Measurements from ENCODE around the gene IFNAR1. TPM values are rescaled to one million over a fixed set of nuclear protein-coding genes. Genes with fewer than 3 reads are reported as not detected.

Gene IFNAR1
- total and polyA plus RNA-seq, 2 donors (not counting 1 experiment from before 2014, with no cell fraction given): 14.8 to 55.7 TPM

- CTCF ChIA-PET: interaction anchor here (0.6 to 11.2 kb wide), 50 partner anchors 8 to 605 kb away, joined by 3 to 265 read pairs (median 6); partner anchors contain the start of genes IFNAR1, IFNGR2, IL10RB and TMEM50B
- intact Hi-C loops (cut with micrococcal nuclease): loop anchor here (1.0 to 5.0 kb wide), 7 partner anchors 13 to 160 kb away; partner anchors contain the start of gene IL10RB
- Histone ChIP-seq H3K9me3 (ENCODE audit: control extremely low read depth in 1 of 3, control insufficient read depth in 2 of 3, insufficient read depth in 1 of 3, low read length in 2 of 3) (peaks cover 0 to 16% (median 7%) of the 10 kb centered on the region in 3 donors), H3K4me3 (ENCODE audit: control extremely low read depth in 1 of 5, extremely low read depth in 1 of 5, insufficient read depth in 1 of 5, low read depth in 2 of 5, low read length in 4 of 5) (peak overlapping the region; percentile 21 to 50 (median 49)), H2AFZ (ENCODE audit: insufficient read depth, low read depth, low read length, poor library complexity, severe bottlenecking) (no peak overlapping the region), H3K79me2 (ENCODE audit: control insufficient read depth, insufficient read depth, low read length) (no peaks in the 10 kb centered on the region), H3K9ac (ENCODE audit: low read length) (peak overlapping the region; percentile 59), H3K4me2 (replicated peaks; ENCODE audit: low read depth, low read length, poor library complexity, severe bottlenecking) (peak overlapping the region; percentile 67), H3K4me1 (ENCODE audit: control insufficient read depth in 2 of 2, insufficient read depth in 2 of 2, low read length in 2 of 2) (peaks cover 37 to 41% of the 10 kb centered on the region in 2 donors), H3K27ac (ENCODE audit: low read length in 2 of 2) (peak overlapping the region; percentile 81 to 93), H3K27me3 (replicated peaks in 1 of 4; ENCODE audit: control extremely low read depth in 1 of 4, control insufficient read depth in 3 of 4, insufficient read depth in 4 of 4, low read length in 3 of 4) (no peaks in the 10 kb centered on the region), H3K36me3 (replicated peaks in 1 of 2; ENCODE audit: control extremely low read depth in 1 of 2, control insufficient read depth in 1 of 2, extremely low read depth in 1 of 2, insufficient read depth in 2 of 2, low read length in 1 of 2) (peaks cover 2 to 3% of the 10 kb centered on the region in 2 experiments), H4K20me1 (ENCODE audit: control insufficient read depth, insufficient read depth, low read length, poor library complexity, severe bottlenecking) (no peaks in the 10 kb centered on the region)
- ATAC-seq (ENCODE audit: low read depth) (peak; percentile 79), DNase-seq (peak; percentile 89)
- Mint-ChIP-seq H3K27ac (peak overlapping the region; percentile 96), H3K4me1 (peaks cover 44% of the 10 kb centered on the region), H3K4me3 (peak overlapping the region; percentile 89), H3K9me3 (ENCODE audit: insufficient read depth) (peaks cover 2% of the 10 kb centered on the region), H3K27me3 (no peaks in the 10 kb centered on the region)
- 0% methylated on average over 1 of the region's 14 CpGs for WGBS (ENCODE audit: insufficient coverage)
- TF ChIP-seq CTCF (IDR thresholded peaks at IDR 0.05) (peak; percentile 90), EZH2 (IDR thresholded peaks at IDR 0.05; ENCODE audit: borderline replicate concordance, insufficient read depth, low read depth, low read length, poor library complexity, severe bottlenecking) (no peak)
- POLR2A ChIA-PET: interaction anchor here (0.6 to 3.3 kb wide), 21 partner anchors 13 to 143 kb away, joined by 3 to 39 read pairs (median 8); partner anchors contain the start of genes IFNAR1, IFNGR2, IL10RB and TMEM50B
Measured at GRCh38 chr21:33360881-33361602, 36.3 kb downstream of the IFNAR1 start.
